HEK293 (cell line): ENCODE results near the gene NET1.
A peak's percentile ranks its signal among the peaks of the same experiment; 100 is the strongest.
"Not testable (repeated sequence)": the region's sequence is repeated elsewhere in the genome, so short reads cannot be mapped to it uniquely, and the experiment has no call there.

Experiments used
- CTCF ChIA-PET: fragments of 350-600 bp; formaldehyde crosslinking; extraction: SDS; loops from one replicate; lab custom pipeline; 2021; ENCODE audit warnings: antibody characterized with exemption; lab: Yijun Ruan, JAX
- POLR2A ChIA-PET: fragments of 300-600 bp; formaldehyde crosslinking; extraction: SDS; loops from one replicate; lab custom pipeline; 2020; ENCODE audit warnings: antibody characterized with exemption, inconsistent platforms; lab: Yijun Ruan, JAX
- H3K27ac ChIP-seq: fragments of 200-500 bp; sonication (Bioruptor generic); 2 replicates; pipeline ENCODE4 v1.5.1; 2014; ENCODE audit warnings: low read depth, low read length, control low read depth, inconsistent platforms; ENCODE audit errors: extremely low read depth
- H3K36me3 ChIP-seq, 2 experiments: fragments of 200-500 bp in 1 of 2; sonication (Bioruptor generic) in 1 of 2; 1 replicate in 1 of 2; 2 replicates in 1 of 2; pipeline ENCODE4 v1.5.1; 2014 to 2017; ENCODE audit warnings: inconsistent platforms in 2 of 2, low read length in 2 of 2; ENCODE audit not compliant: control insufficient read depth in 2 of 2, insufficient read depth in 1 of 2
- H3K4me1 ChIP-seq: fragments of 200-500 bp; sonication (Bioruptor generic); 2 replicates; pipeline ENCODE4 v1.5.1; 2014; ENCODE audit warnings: mild to moderate bottlenecking, low read length, inconsistent platforms; ENCODE audit not compliant: control insufficient read depth, insufficient read depth
- H3K4me3 ChIP-seq: 2 replicates; pipeline ENCODE4 v1.5.1; 2011; ENCODE audit warnings: low read depth, mild to moderate bottlenecking, control low read depth, low read length, moderate library complexity
- H3K9me3 ChIP-seq: fragments of 200-500 bp; sonication (Bioruptor generic); 2 replicates; pipeline ENCODE4 v1.5.1; 2014; ENCODE audit warnings: low read depth, low read length, inconsistent platforms; ENCODE audit not compliant: control insufficient read depth, insufficient read depth
- EGR2 ChIP-seq: fragments of 450-650 bp; formaldehyde crosslinking; IDR thresholded peaks from 2 replicates; pipeline ENCODE4 v1.5.1; 2016; ENCODE audit warnings: low read depth, missing biosample characterization, missing genetic modification characterization
- PRDM1 ChIP-seq: fragments of 450-650 bp; formaldehyde crosslinking; IDR thresholded peaks from 2 replicates; pipeline ENCODE4; 2016; ENCODE audit warnings: missing biosample characterization, missing genetic modification characterization
- SCRT2 ChIP-seq: fragments of 450-650 bp; formaldehyde crosslinking; IDR thresholded peaks from 2 replicates; pipeline ENCODE4 v1.5.1; 2016; ENCODE audit warnings: missing biosample characterization, missing genetic modification characterization
- ZFHX2 ChIP-seq: fragments of 450-650 bp; formaldehyde crosslinking; conservative IDR thresholded peaks from 2 replicates; pipeline ENCODE4 v1.5.1; 2016; ENCODE audit warnings: missing biosample characterization, missing genetic modification characterization
- ZFP41 ChIP-seq: fragments of 450-650 bp; formaldehyde crosslinking; IDR thresholded peaks from 2 replicates; pipeline ENCODE4 v1.5.1; 2016; ENCODE audit warnings: missing biosample characterization, missing genetic modification characterization, borderline replicate concordance
- ZNF2 ChIP-seq: fragments of 450-650 bp; formaldehyde crosslinking; IDR thresholded peaks from 2 replicates; pipeline ENCODE4 v1.5.1; 2016; ENCODE audit warnings: missing biosample characterization, missing genetic modification characterization
- ZNF366 ChIP-seq: fragments of 450-650 bp; formaldehyde crosslinking; conservative IDR thresholded peaks from 2 replicates; pipeline ENCODE4 v1.5.1; 2016; ENCODE audit warnings: missing biosample characterization, missing genetic modification characterization
- ZNF664 ChIP-seq: fragments of 450-650 bp; formaldehyde crosslinking; IDR thresholded peaks from 2 replicates; pipeline ENCODE4 v1.5.1; 2016; ENCODE audit warnings: missing biosample characterization, missing genetic modification characterization
- TF ChIP-seq, protein P1 (sequence below): fragments of 450-650 bp; formaldehyde crosslinking; IDR thresholded peaks from 2 replicates; pipeline ENCODE4 v1.5.1; 2016; ENCODE audit warnings: missing biosample characterization, missing genetic modification characterization
- TF ChIP-seq, protein P2 (sequence below): fragments of 450-650 bp; formaldehyde crosslinking; conservative IDR thresholded peaks from 2 replicates; pipeline ENCODE4 v1.5.1; 2016; ENCODE audit warnings: low read depth, missing biosample characterization, missing genetic modification characterization

The NET1 gene

GRCh38 chr10:5373891-5374611, 38.3 kb upstream of the NET1 start (continued):
- no peak for TF ChIP-seq PRDM1 (tag by site-specific recombination)
- TF ChIP-seq ZNF366 (tag by site-specific recombination) = no peak
- TF ChIP-seq ZNF664 (tag by site-specific recombination) = no peak
- TF ChIP-seq ZNF2 (tag by site-specific recombination) = no peak
- TF ChIP-seq ZFP41 (tag by site-specific recombination) = no peak

- no peaks in the 10 kb centered on the region for H3K4me1 ChIP-seq
- H3K36me3 ChIP-seq = no peaks in the 10 kb centered on the region
- peak; percentile 40; the same call in 1 of the 2 replicates for TF ChIP-seq SCRT2
- TF ChIP-seq, protein P1, sequence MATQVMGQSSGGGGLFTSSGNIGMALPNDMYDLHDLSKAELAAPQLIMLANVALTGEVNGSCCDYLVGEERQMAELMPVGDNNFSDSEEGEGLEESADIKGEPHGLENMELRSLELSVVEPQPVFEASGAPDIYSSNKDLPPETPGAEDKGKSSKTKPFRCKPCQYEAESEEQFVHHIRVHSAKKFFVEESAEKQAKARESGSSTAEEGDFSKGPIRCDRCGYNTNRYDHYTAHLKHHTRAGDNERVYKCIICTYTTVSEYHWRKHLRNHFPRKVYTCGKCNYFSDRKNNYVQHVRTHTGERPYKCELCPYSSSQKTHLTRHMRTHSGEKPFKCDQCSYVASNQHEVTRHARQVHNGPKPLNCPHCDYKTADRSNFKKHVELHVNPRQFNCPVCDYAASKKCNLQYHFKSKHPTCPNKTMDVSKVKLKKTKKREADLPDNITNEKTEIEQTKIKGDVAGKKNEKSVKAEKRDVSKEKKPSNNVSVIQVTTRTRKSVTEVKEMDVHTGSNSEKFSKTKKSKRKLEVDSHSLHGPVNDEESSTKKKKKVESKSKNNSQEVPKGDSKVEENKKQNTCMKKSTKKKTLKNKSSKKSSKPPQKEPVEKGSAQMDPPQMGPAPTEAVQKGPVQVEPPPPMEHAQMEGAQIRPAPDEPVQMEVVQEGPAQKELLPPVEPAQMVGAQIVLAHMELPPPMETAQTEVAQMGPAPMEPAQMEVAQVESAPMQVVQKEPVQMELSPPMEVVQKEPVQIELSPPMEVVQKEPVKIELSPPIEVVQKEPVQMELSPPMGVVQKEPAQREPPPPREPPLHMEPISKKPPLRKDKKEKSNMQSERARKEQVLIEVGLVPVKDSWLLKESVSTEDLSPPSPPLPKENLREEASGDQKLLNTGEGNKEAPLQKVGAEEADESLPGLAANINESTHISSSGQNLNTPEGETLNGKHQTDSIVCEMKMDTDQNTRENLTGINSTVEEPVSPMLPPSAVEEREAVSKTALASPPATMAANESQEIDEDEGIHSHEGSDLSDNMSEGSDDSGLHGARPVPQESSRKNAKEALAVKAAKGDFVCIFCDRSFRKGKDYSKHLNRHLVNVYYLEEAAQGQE (tag by site-specific recombination) = peak; percentile 86
- TF ChIP-seq, protein P2, sequence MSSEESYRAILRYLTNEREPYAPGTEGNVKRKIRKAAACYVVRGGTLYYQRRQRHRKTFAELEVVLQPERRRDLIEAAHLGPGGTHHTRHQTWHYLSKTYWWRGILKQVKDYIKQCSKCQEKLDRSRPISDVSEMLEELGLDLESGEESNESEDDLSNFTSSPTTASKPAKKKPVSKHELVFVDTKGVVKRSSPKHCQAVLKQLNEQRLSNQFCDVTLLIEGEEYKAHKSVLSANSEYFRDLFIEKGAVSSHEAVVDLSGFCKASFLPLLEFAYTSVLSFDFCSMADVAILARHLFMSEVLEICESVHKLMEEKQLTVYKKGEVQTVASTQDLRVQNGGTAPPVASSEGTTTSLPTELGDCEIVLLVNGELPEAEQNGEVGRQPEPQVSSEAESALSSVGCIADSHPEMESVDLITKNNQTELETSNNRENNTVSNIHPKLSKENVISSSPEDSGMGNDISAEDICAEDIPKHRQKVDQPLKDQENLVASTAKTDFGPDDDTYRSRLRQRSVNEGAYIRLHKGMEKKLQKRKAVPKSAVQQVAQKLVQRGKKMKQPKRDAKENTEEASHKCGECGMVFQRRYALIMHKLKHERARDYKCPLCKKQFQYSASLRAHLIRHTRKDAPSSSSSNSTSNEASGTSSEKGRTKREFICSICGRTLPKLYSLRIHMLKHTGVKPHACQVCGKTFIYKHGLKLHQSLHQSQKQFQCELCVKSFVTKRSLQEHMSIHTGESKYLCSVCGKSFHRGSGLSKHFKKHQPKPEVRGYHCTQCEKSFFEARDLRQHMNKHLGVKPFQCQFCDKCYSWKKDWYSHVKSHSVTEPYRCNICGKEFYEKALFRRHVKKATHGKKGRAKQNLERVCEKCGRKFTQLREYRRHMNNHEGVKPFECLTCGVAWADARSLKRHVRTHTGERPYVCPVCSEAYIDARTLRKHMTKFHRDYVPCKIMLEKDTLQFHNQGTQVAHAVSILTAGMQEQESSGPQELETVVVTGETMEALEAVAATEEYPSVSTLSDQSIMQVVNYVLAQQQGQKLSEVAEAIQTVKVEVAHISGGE (tag by site-specific recombination) = no peak
- no peaks in the 10 kb centered on the region for H3K9me3 ChIP-seq
- no peak overlapping the region for H3K27ac ChIP-seq
- H3K4me3 ChIP-seq = no peak overlapping the region
- ChIA-PET POLR2A (no interaction called here), CTCF (interaction anchor here (0.6 to 1.3 kb wide), 2 partner anchors 527 to 1969 kb away, joined by 3 read pairs; no protein-coding TSS in a partner anchor)
Measured at GRCh38 chr10:5376450-5376849, 35.9 kb upstream of the NET1 start.

DNA sequence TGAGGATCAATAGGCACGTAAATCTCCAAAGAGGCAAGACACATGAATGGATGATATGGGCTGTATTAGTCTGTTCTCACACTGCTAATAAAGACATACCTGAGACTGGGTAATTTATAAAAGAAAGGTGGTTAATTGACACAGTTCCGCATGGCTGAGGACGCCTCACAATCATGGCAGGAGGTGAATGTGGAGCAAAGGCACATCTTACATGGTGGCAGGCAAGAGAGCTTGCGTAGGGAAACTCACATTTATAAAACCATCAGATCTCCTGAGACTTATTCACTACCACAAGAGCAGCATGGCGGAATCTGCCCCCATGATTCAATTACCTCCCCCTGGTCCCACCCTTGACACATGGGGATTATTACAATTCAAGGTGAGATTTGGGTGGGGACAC, 33.2 kb upstream of the NET1 start:
- H3K27ac ChIP-seq, H3K4me3 ChIP-seq, H3K9me3 ChIP-seq, H3K4me1 ChIP-seq, H3K36me3 ChIP-seq: not testable (repeated sequence)
- ChIA-PET CTCF (interaction anchor here (0.7 to 1.7 kb wide), 2 partner anchors 530 to 563 kb away, joined by 3 to 7 read pairs; no protein-coding TSS in a partner anchor), POLR2A (interaction anchor here (0.6 kb wide), 1 partner anchor 26 kb away, joined by 3 read pairs; no protein-coding TSS in a partner anchor)

- H3K4me1 ChIP-seq, H3K4me3 ChIP-seq, H3K9me3 ChIP-seq, H3K27ac ChIP-seq, POLR2A ChIA-PET, H3K36me3 ChIP-seq: not testable (repeated sequence)
- TF ChIP-seq EGR2 = peak; percentile 89
- peak; percentile 87 for TF ChIP-seq ZFHX2 (tag by site-specific recombination)
- CTCF ChIA-PET = interaction anchor here (0.6 to 1.7 kb wide), 3 partner anchors 97 to 566 kb away, joined by 3 to 7 read pairs (median 4); no protein-coding TSS in a partner anchor
Measured at GRCh38 chr10:5380395-5380794, 32.0 kb upstream of the NET1 start.
